ENCODE measurements around the gene VPS9D1.

- TF ChIP-seq POLR2A (IDR thresholded peaks at IDR 0.05; ENCODE audit: low read depth, low read length): no peak
- TF ChIP-seq POLR2AphosphoS5 (IDR thresholded peaks at IDR 0.05; ENCODE audit: low read depth, low read length): no peak
- TF ChIP-seq TAF1 (IDR thresholded peaks at IDR 0.05; ENCODE audit: low read depth, low read length): no peak
These were observed 20.5 kb downstream of the VPS9D1 start for GRCh38 chr16:89700100-89700648.

Data from GM12891 (cell line).